Measurements from ENCODE around the gene PREX1. TPM values are rescaled to one million over a fixed set of nuclear protein-coding genes. Genes with fewer than 3 reads are reported as not detected.

Gene PREX1
- polyA plus RNA-seq, 1 of the 3 experiments (the other 2 are of a cell fraction), result 5.3 TPM

- Histone ChIP-seq H3K9me2 (no peaks in the 10 kb centered on the region), H3K27me3 (ENCODE audit: insufficient read depth) (no peaks in the 10 kb centered on the region), H3F3A (replicated peaks; ENCODE audit: insufficient read depth) (no peaks in the 10 kb centered on the region), H3K79me2 (ENCODE audit: insufficient read depth) (peaks cover 8% of the 10 kb centered on the region; the same call in 1 of the 2 replicates), H4K20me1 (ENCODE audit: insufficient read depth) (no peaks in the 10 kb centered on the region), H3K9ac (no peak overlapping the region), H3K4me2 (no peak overlapping the region), H3K4me3 (ENCODE audit: low read depth in 2 of 2, low read length in 1 of 2) (no peak overlapping the region), H3K9me3 (no peaks in the 10 kb centered on the region), H3K36me3 (replicated peaks in 1 of 2; ENCODE audit: control insufficient read depth in 1 of 2, insufficient read depth in 2 of 2, low read length in 1 of 2) (no peaks in the 10 kb centered on the region), H3K27ac (ENCODE audit: low read depth in 2 of 2, low read length in 1 of 2) (no peak overlapping the region), H3K4me1 (ENCODE audit: control insufficient read depth in 1 of 2, insufficient read depth in 2 of 2, low read depth in 1 of 2, low read length in 1 of 2) (peaks cover 5 to 17% of the 10 kb centered on the region in 2 experiments; a peak in 2 of 4 replicates), H2AFZ (ENCODE audit: low read depth) (no peak overlapping the region)
- TF ChIP-seq NRF1 (IDR thresholded peaks at IDR 0.05; ENCODE audit: low read depth, low read length), result no peak
- TF ChIP-seq EZH2phosphoT487 (IDR thresholded peaks at IDR 0.05; ENCODE audit: borderline replicate concordance, low read depth), result no peak
- TF ChIP-seq SIN3A (IDR thresholded peaks at IDR 0.05; ENCODE audit: borderline replicate concordance, low read depth, low read length), result no peak
- TF ChIP-seq, protein P1, sequence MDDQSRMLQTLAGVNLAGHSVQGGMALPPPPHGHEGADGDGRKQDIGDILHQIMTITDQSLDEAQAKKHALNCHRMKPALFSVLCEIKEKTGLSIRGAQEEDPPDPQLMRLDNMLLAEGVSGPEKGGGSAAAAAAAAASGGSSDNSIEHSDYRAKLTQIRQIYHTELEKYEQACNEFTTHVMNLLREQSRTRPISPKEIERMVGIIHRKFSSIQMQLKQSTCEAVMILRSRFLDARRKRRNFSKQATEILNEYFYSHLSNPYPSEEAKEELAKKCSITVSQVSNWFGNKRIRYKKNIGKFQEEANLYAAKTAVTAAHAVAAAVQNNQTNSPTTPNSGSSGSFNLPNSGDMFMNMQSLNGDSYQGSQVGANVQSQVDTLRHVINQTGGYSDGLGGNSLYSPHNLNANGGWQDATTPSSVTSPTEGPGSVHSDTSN (IDR thresholded peaks at IDR 0.05), result no peak
- no peak for TF ChIP-seq SMC3 (IDR thresholded peaks at IDR 0.05; ENCODE audit: low read depth, low read length)
- TF ChIP-seq REST (IDR thresholded peaks at IDR 0.05; ENCODE audit: low read depth, low read length), result no peak
- TF ChIP-seq, protein P2, sequence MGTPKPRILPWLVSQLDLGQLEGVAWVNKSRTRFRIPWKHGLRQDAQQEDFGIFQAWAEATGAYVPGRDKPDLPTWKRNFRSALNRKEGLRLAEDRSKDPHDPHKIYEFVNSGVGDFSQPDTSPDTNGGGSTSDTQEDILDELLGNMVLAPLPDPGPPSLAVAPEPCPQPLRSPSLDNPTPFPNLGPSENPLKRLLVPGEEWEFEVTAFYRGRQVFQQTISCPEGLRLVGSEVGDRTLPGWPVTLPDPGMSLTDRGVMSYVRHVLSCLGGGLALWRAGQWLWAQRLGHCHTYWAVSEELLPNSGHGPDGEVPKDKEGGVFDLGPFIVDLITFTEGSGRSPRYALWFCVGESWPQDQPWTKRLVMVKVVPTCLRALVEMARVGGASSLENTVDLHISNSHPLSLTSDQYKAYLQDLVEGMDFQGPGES (IDR thresholded peaks at IDR 0.05; ENCODE audit: low read depth, low read length), result no peak
- no peak for TF ChIP-seq RAD21 (IDR thresholded peaks at IDR 0.05; ENCODE audit: low read length)
- TF ChIP-seq MXI1 (IDR thresholded peaks at IDR 0.05; ENCODE audit: low read depth, low read length), result no peak
- TF ChIP-seq TAF1 (IDR thresholded peaks at IDR 0.05; ENCODE audit: borderline replicate concordance, low read depth, low read length), result no peak
- TF ChIP-seq YY1 (IDR thresholded peaks at IDR 0.05; ENCODE audit: low read depth), result no peak
- no peak for TF ChIP-seq RXRA (IDR thresholded peaks at IDR 0.05; ENCODE audit: borderline replicate concordance, low read depth)
- TF ChIP-seq POLR2AphosphoS5 (IDR thresholded peaks at IDR 0.05; ENCODE audit: low read depth, low read length), result no peak
- no peak for TF ChIP-seq RCOR1 (IDR thresholded peaks at IDR 0.05; ENCODE audit: low read length)
- no peak for TF ChIP-seq EP300 (IDR thresholded peaks at IDR 0.05; ENCODE audit: borderline replicate concordance in 1 of 2, low read depth in 1 of 2, low read length in 1 of 2)
- no peak for TF ChIP-seq GATA2 (CRISPR knock-in tag; IDR thresholded peaks at IDR 0.05)
- 93% methylated on average over 3 of the region's 3 CpGs for WGBS (ENCODE audit: low lambda C conversion rate)
- ChIA-PET POLR2A (no interaction called here), CTCF (interaction anchor here (0.8 to 1.2 kb wide), 2 partner anchors 74 to 173 kb away, joined by 3 read pairs; no protein-coding TSS in a partner anchor)
- DNase-seq, result no peak
These were observed 3.1 kb upstream of the PREX1 start for GRCh38 chr20:48830826-48831318.
